HFF-Myc (cell line): ENCODE results near the gene CHRM4.
"Not testable (repeated sequence)": the region's sequence is repeated elsewhere in the genome, so short reads cannot be mapped to it uniquely, and the experiment has no call there.

ENCODE experiments used
- DNase-seq: peaks from one replicate; pipeline ENCODE4 v3.0.0-alpha.2; 2011; ENCODE audit warnings: low read depth; ENCODE audit errors: extremely low read depth
- H3K4me3 ChIP-seq: replicated peaks from 2 replicates; pipeline ENCODE4 v1.5.1; 2011; ENCODE audit warnings: low read depth, mild to moderate bottlenecking, control low read depth, low read length
- CTCF ChIP-seq: IDR thresholded peaks from 2 replicates; pipeline ENCODE4 v1.5.1; 2012; ENCODE audit warnings: mild to moderate bottlenecking, low read depth, low read length, control low read depth; ENCODE audit errors: missing control alignments

The CHRM4 gene

GRCh38 chr11:46380340-46381047, 11.1 kb downstream of the CHRM4 start:
- no peak for TF ChIP-seq CTCF
- no peak for DNase-seq
- peak overlapping the region; percentile 43 for H3K4me3 ChIP-seq

GRCh38 chr11:46379482-46380293, 11.9 kb downstream of the CHRM4 start:
- H3K4me3 ChIP-seq, DNase-seq: not testable (repeated sequence)

GRCh38 chr11:46378811-46379481, 12.6 kb downstream of the CHRM4 start:
- no peak for TF ChIP-seq CTCF
- DNase-seq = no peak
- no peak overlapping the region for H3K4me3 ChIP-seq

GRCh38 chr11:46378296-46378695, 13.3 kb downstream of the CHRM4 start:
- no peak for TF ChIP-seq CTCF
- DNase-seq = no peak
- no peak overlapping the region for H3K4me3 ChIP-seq

GRCh38 chr11:46377831-46378230, 13.7 kb downstream of the CHRM4 start:
- no peak for TF ChIP-seq CTCF
- DNase-seq = no peak
- H3K4me3 ChIP-seq = no peak overlapping the region

- no peak for DNase-seq
- no peak for TF ChIP-seq CTCF
Measured at GRCh38 chr11:46377290-46377689, 14.3 kb downstream of the CHRM4 start.

More at GRCh38 chr11:46377290-46377689, 14.3 kb downstream of the CHRM4 start:
- H3K4me3 ChIP-seq = no peak overlapping the region
